HAP-1 (cell line): ENCODE results near the gene LSM2.

Experiments
- DNase-seq, 2 experiments: peaks; one replicate each; pipeline ENCODE4 v3.0.0-alpha.2; 2016 to 2020; ENCODE audit warnings: low spot score in 2 of 2
- H3K27me3 ChIP-seq: fragments of 250-450 bp; sonication (Bioruptor Pico); 2 replicates; pipeline ENCODE4 v1.5.1; 2020; ENCODE audit warnings: low read depth, mild to moderate bottlenecking, moderate library complexity
- H3K36me3 ChIP-seq: fragments of 250-450 bp; sonication (Bioruptor Pico); replicated peaks from 2 replicates; pipeline ENCODE4 v1.5.1; 2020; ENCODE audit warnings: mild to moderate bottlenecking
- H3K4me1 ChIP-seq: fragments of 250-450 bp; sonication (Bioruptor Pico); 2 replicates; pipeline ENCODE4 v1.5.1; 2020; ENCODE audit warnings: mild to moderate bottlenecking
- H3K4me3 ChIP-seq: fragments of 250-450 bp; sonication (Bioruptor Pico); 2 replicates; pipeline ENCODE4 v1.5.1; 2020; ENCODE audit warnings: mild to moderate bottlenecking, moderate library complexity
- H3K9me3 ChIP-seq: fragments of 250-450 bp; sonication (Bioruptor Pico); 2 replicates; pipeline ENCODE4 v1.5.1; 2020; ENCODE audit warnings: mild to moderate bottlenecking, moderate library complexity
- in situ Hi-C: fragments of 300-500 bp; cut with MboI; formaldehyde crosslinking; loops from 3 replicates; pipeline ENCODE4 v1.14.3; 2020; ENCODE audit warnings: low sequenced_read_pairs, inconsistent platforms, mixed read lengths

The LSM2 gene

DNA sequence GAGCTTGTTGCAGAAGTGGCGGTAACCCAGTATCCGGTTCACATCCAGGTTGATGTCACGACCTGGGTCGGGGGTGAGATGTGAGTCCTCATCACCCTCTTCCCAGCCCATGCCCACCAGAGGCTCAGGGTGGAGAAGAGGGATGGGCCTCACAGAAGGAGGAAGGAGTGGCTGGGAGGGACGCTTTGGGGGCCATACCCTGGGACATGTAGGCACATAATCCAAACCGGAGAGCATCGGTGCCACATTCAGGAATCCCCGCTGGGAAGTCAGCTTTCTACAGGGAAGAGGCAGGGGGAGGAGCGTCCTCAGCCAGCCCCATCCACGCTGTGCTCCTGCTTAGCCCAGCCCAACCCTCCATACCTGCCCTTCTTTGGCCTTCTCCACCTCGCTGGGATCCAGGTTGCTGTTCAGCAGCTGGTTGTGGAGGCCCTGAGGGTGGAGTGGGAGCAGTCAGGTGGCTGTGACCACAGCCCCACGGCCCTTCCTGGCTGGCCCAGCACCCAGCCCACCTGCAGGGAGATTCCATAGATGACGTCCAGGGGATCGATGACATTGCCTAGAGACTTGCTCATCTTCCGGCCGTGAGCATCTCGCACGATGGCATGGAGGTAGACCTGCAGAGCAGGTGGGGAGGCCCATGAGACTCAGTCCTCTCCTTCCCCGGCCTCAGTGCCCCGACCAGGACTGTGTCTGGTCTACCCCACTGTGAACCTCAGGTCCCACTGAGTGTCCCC lies 26.1 kb downstream of the LSM2 start:
- no peak for DNase-seq
- Histone ChIP-seq H3K4me1 (peaks cover 6% of the 10 kb centered on the region), H3K4me3 (no peak overlapping the region), H3K27me3 (no peaks in the 10 kb centered on the region), H3K36me3 (peaks cover 80% of the 10 kb centered on the region), H3K9me3 (no peaks in the 10 kb centered on the region)
- in situ Hi-C loops, result no loop called here

DNA sequence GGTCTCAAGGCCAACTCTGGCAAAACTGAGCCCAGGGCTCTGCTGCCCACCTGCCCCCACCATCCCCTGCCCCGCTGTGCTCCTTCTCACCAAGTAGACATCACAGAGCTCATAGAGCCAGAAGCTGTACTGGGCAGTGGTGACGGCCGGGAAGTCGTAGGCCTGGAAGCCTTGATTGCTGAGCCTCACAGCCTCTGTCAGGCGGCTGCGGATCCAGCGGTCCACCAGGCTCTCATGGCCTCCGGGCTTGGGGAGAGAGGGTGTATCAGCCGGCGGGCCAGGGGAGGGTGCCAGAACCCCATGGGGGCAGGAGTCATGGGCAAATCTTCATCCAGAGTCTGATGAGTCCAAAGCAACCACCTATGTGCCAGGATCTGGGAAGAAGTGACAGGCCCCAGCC lies 26.9 kb downstream of the LSM2 start:
- Histone ChIP-seq H3K4me1 (peaks cover 6% of the 10 kb centered on the region), H3K36me3 (peaks cover 72% of the 10 kb centered on the region), H3K27me3 (no peaks in the 10 kb centered on the region), H3K9me3 (no peaks in the 10 kb centered on the region), H3K4me3 (no peak overlapping the region)
- DNase-seq, result no peak
- in situ Hi-C loops, result no loop called here

DNA sequence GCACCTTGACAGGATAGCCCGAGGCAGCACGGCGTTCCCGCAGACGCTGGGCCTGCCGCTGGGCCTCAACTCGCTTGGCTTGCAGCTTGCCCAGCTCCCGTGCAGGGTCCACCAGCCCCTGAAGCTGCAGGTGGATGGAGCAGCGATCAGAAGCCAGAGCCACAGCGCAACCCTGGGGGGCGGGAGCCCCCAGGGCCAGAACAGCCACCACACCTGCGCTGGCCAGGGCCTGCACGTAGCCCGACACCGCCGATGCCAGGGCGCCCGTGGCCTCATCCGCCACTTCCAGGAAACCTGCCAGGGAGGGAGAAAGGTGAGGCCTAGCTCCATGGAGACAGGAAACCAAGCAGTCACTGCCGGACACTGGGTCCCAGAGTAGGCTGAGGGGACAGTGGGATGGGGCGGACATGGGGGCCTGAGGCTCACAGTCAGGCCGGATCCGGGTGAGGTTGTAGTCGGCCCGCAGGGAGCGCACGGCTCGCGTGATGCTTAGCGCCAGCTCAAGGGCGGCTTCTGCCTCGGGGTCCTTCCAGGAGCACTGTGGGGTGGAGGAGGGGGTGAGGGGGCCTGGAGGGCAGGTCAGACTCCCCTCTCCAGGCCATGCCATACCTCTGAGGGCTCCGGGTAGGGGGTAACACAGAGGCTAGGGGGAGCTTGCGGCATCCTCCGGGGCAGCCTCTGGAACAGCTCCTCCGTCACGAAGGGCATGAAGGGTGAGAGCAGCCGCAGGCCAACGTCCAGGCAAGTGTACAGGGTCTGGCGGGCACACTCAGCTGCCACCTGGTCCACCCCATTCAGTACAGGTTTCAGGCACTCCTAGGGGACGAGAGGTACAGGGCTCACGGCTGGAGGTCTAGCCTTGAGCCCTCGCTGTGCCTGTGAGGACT lies 27.5 kb downstream of the LSM2 start:
- in situ Hi-C loops, result no loop called here
- DNase-seq, result no peak
- Histone ChIP-seq H3K36me3 (peaks cover 66% of the 10 kb centered on the region), H3K4me1 (peaks cover 6% of the 10 kb centered on the region), H3K9me3 (no peaks in the 10 kb centered on the region), H3K27me3 (no peaks in the 10 kb centered on the region), H3K4me3 (no peak overlapping the region)

DNA sequence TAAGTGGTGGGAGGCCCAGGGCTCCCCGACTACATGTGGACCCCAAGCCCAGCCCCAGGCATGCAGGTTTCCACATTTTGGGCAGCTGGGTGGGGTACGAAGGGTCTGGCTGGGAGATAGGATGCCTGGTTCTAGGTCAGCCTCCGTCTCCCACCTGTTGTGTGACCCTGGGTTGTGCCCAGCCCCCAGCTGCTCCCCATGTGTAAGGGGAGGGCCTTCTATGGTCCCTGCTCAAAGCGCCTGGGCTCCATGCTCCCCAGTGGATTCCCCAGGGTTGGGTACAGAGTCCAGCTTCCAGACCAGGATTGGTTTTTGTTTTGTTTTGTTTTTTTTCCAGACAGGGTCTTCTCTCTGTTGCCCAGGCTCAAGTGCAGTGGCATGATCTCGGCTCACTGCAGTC lies 28.6 kb downstream of the LSM2 start:
- Histone ChIP-seq H3K9me3 (no peaks in the 10 kb centered on the region), H3K27me3 (no peaks in the 10 kb centered on the region), H3K4me1 (peaks cover 6% of the 10 kb centered on the region), H3K36me3 (peaks cover 55% of the 10 kb centered on the region), H3K4me3 (no peak overlapping the region)
- in situ Hi-C loops, result no loop called here
- no peak for DNase-seq

DNA sequence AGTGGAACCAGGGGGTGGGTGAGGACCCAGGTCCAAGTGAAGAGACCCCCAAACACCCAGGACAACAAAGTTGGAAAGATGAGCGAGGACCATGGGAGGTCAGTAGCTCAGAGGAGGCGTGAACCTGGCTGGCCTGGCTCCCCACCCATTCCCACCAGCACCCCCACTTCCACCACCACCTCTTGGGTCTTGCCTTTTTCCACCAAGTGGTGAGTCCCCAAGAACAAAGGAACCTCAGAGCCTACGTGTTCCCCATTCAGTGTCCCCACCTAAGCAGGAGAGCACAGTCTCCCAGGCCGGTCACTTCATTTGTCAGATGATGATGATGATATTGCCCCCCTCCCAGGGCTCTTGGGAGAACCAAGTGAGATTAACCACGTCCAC lies 29.1 kb downstream of the LSM2 start:
- in situ Hi-C loops, result no loop called here
- Histone ChIP-seq H3K4me1 (peaks cover 6% of the 10 kb centered on the region), H3K9me3 (no peaks in the 10 kb centered on the region), H3K4me3 (no peak overlapping the region), H3K27me3 (no peaks in the 10 kb centered on the region), H3K36me3 (peaks cover 50% of the 10 kb centered on the region)
- no peak for DNase-seq

DNA sequence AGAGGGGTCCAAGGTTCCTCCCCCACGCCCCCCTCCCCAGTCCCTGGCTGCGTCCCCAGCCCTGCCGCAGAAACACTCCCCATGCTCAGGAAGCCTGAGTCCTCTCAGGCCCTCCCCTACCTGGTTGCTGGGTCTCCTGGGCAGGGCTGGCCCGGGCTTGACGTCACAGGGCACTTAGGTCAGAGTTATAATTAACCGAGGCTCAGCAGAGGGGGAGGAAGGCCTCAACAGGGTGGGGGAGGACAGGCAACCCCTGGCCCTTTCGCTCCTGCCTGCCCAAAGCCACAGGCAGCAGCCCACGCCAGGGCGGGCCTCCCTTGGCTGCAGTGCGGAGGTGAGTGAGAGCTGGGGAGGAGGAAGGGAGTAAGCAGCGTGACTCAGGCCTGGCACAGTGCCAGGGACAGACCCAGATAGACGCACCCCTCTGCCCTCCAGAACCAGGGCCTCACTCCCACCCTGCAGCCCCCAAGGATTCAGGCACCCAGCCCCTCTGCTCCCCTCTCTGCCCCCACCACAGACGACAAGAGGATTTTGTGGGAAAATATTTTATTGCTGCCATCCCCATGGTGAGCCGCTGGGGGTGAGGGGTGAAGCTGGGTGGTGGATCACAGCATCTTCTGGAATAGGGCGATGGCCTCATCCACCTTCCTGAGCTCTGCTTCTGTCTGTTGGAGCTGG lies 29.6 kb downstream of the LSM2 start, which contains the start of gene VWA7:
VWA7 (minus strand) TSS at position 340 of the 678 bp plus-strand sequence. CDS start 549 bp downstream, outside the sequence.
- in situ Hi-C loops, result no loop called here
- Histone ChIP-seq H3K36me3 (peaks cover 45% of the 10 kb centered on the region), H3K27me3 (no peaks in the 10 kb centered on the region), H3K4me3 (no peak within 1 kb of the TSS), H3K9me3 (no peaks in the 10 kb centered on the region), H3K4me1 (peaks cover 6% of the 10 kb centered on the region)
- DNase-seq, result peak; percentile 26 to 63

DNA sequence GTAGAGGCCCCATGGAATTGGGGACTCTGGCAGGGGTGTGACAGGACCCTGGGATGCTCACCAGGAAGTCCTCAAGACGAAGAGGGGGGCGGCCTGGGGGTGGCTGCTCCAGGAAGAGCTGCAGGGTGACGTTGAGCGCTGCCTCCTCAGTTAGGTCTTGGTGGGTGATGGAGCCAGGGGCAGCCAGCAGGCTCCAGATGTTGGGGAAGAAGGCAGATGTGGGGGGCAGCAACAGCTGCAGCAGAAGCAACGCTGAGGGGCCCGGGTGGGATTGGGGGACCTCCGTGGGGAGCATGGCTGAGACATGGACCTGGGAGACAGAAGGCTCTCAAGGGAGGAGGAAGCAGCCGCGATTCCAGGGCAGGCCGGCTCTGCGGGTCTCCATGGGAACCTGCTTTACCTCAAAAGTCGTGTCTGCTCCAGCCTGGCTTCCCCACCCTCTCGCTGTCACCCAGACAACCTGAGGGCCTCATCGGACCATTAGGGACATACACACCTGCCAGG lies 30.2 kb downstream of the LSM2 start:
- no peak overlapping the region for H3K4me3 ChIP-seq
- H3K36me3 ChIP-seq, result peaks cover 39% of the 10 kb centered on the region
- in situ Hi-C loops, result no loop called here
- DNase-seq, result no peak
- H3K4me1 ChIP-seq, result peaks cover 6% of the 10 kb centered on the region
- no peaks in the 10 kb centered on the region for H3K27me3 ChIP-seq
- no peaks in the 10 kb centered on the region for H3K9me3 ChIP-seq

DNA sequence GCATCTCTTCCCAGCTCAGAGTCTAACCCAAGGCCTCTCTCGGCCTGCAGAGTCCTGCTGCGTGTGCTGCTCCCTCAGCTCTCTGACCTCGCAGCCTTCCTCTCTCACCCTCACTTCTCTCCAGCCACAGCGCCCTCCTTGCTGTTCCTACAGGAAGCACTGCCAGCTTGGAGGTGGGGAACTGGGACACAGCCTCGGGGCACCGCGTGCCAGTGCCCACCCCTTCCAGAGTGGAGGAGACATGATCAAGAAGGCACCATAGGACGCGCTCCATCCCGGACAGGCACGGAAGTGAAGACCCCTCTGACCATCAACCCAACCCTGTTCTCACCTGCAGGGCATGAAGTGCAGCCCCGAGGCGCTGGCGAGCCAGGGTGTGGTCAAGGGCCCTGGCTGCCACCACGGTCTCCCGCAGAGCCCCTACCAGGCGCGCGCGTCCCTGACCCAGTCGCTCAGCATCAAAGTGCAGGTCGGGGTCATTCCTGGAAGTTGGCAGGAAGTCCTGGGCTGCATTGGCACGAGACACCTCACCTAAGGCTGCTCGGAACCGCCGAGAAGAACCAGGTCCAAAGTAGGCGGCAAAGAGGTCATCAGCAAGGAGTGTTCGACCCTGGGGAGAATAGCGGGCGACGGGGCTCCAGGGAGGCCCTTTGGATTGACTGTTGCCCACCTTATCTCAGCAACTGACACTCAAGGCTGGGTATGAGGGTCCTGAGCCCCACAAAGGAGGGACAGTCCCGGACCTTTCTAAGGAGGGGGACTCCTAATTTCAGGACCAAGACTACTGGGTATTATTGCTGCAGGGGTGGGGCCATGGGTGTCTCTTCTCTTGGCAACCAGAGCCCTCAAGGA lies 30.9 kb downstream of the LSM2 start:
- H3K4me3 ChIP-seq, result no peak overlapping the region
- in situ Hi-C loops, result no loop called here
- no peak for DNase-seq
- no peaks in the 10 kb centered on the region for H3K9me3 ChIP-seq
- no peaks in the 10 kb centered on the region for H3K27me3 ChIP-seq
- H3K4me1 ChIP-seq, result peaks cover 6% of the 10 kb centered on the region
- H3K36me3 ChIP-seq, result peaks cover 32% of the 10 kb centered on the region

DNA sequence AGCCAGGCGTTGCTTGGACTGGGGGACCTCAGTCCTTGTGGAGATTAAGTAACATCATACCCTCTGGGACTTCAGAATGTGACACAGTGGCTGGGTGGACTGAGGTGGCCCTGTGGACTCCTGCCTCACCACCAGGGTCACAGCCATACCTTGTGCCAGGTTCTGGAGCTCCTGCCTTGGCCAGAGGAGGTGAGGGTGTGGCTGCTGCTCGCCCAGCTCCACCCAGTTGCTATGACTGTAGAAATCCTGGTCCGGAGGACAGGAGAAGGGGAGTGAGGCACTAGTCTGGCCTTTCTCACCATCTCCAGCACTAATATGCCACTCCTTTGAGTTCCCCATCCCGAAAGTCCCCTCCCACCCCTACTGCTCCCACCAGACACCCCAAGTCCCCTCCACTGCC lies 31.6 kb downstream of the LSM2 start:
- H3K27me3 ChIP-seq, result no peaks in the 10 kb centered on the region
- H3K4me1 ChIP-seq, result peaks cover 6% of the 10 kb centered on the region
- in situ Hi-C loops, result no loop called here
- H3K36me3 ChIP-seq, result peaks cover 25% of the 10 kb centered on the region
- no peaks in the 10 kb centered on the region for H3K9me3 ChIP-seq
- H3K4me3 ChIP-seq, result no peak overlapping the region
- DNase-seq, result no peak

DNA sequence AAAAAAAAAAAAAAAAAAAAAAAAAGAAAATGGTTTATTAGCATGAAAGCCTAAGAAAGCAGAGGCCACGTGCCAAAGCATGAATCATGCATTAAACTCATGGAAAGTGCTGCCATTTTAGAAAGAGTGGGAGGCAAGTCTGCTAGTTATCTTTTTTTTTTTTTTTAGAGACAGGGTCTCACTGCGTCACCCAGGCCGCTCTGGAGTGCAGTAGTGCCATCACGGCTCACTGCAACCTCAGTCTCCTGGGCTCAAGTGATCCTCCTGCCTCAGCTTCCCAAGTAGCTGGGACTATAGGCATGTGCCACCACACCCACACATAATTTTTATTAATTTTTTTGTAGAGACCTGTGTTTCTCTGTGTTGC lies 34.8 kb downstream of the LSM2 start:
- peaks cover 2% of the 10 kb centered on the region for H3K4me1 ChIP-seq
- no peaks in the 10 kb centered on the region for H3K27me3 ChIP-seq
- in situ Hi-C loops, result no loop called here
- no peaks in the 10 kb centered on the region for H3K36me3 ChIP-seq
- no peak for DNase-seq
- no peak overlapping the region for H3K4me3 ChIP-seq
- H3K9me3 ChIP-seq, result no peaks in the 10 kb centered on the region

DNA sequence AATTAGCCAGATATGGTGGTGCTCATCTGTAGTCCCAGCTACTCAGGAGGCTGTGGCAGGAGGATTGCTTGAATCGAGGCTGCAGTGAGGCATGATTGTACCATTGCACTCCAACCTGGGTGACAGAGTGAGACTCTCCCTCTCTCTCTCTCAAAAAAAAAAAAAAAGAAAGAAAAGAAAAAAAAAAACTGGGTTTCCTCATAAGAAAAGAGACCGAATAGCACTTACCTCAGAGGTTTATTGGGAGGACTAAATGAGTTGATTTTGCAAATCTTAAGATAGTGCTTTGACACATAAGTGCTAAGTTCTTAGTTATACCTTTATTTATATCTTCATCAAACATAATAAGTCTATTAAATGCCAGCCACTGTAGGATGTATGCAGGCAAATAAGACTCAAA lies 35.9 kb downstream of the LSM2 start:
- Histone ChIP-seq H3K4me1 (no peaks in the 10 kb centered on the region; the same call in 1 of the 2 replicates), H3K9me3 (no peaks in the 10 kb centered on the region), H3K4me3 (no peak overlapping the region), H3K27me3 (no peaks in the 10 kb centered on the region), H3K36me3 (no peaks in the 10 kb centered on the region; the same call in 1 of the 2 replicates)
- DNase-seq, result no peak
- in situ Hi-C loops, result no loop called here

DNA sequence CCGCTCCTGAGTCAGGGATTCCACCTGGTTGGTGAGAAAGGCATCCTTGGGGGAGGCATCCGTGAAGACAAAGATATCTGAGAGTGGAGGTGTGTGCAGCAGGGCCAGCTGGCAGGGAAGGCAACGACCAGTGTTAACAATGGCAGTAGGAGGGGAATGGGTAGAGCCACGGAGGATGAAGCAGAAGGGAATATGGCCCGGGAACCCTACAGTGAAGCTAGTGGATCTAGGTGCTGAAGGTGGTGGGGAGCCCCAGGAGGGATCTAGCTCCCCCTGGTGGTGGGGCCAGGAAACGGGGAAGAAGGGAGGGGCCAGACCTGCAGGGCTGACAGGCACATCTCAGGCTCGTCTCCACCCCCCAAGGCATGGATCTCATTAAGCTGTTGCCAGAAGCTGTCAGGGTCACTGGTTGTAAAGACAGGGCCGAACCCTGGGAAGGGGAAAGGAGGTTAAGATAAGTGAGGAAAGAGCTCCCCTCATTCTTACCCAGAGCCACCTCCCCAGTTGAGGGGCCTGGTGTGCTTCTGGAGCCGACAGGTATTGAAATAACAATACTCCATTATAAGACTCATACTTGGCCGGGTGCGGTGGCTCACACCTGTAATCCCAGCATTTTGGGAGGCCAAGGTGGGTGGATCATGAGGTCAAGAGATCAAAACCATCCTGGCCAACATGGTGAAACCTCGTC lies 36.9 kb downstream of the LSM2 start:
- in situ Hi-C loops, result no loop called here
- no peaks in the 10 kb centered on the region for H3K9me3 ChIP-seq
- peaks cover 3% of the 10 kb centered on the region for H3K36me3 ChIP-seq
- DNase-seq, result peak; percentile 40 to 86
- H3K4me1 ChIP-seq, result no peaks in the 10 kb centered on the region; the same call in 1 of the 2 replicates
- no peak overlapping the region for H3K4me3 ChIP-seq
- H3K27me3 ChIP-seq, result no peaks in the 10 kb centered on the region
